DLD1 (cell line): ENCODE measurements around the gene FGF14.

Experiments used
- in situ Hi-C: cut with HindIII; loops from 2 replicates; pipeline ENCODE4 v1.10.0; 2017; ENCODE audit warnings: low sequenced_read_pairs

FGF14 gene

DNA sequence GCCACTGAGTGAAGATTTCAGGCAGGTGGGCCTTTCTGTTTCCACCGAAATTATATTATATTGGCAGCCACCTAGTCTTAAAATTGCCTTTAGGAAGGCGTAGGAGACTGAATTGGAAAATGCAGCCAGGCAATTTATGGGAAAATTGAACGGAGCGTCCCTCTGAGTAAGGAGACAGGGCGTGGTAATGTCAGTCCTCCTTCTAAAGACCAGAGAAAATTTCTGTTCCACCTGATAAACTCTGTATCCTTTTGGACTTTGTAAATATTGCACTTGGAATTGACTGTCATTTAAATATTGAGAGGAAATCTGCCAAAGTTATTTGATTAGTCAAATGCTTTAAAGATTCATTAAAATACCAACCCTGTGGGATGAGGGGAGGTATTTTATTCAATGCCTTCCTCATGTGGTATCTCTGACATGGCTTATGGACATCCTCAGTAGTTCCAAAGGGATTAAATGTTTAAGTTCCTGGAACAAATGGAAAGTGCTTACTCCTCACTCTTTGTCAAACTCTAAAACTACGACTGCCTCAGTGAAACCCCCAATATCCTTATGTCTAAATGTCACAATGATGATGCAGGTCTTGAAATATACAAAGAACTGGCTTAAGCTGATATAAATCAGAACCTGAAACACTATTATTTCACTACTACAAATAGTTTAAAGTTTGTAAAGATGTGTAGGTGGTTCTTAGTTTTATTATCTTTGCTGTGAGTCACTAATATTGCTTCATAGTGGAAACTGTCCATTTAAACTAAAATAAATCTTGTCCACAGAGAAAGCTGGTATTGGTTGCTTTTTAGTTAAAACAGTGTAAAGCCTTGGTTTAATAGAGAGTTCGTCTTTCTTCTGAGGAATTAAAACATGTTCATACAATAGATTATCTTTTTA is 203.2 kb downstream of the FGF14 start:
- in situ Hi-C loops, result no loop called here

- in situ Hi-C loops, result no loop called here
These were observed 204.7 kb downstream of the FGF14 start for GRCh38 chr13:102197193-102197592.

GRCh38 chr13:102195566-102196462 is 206.0 kb downstream of the FGF14 start:
- in situ Hi-C loops, result no loop called here

DNA sequence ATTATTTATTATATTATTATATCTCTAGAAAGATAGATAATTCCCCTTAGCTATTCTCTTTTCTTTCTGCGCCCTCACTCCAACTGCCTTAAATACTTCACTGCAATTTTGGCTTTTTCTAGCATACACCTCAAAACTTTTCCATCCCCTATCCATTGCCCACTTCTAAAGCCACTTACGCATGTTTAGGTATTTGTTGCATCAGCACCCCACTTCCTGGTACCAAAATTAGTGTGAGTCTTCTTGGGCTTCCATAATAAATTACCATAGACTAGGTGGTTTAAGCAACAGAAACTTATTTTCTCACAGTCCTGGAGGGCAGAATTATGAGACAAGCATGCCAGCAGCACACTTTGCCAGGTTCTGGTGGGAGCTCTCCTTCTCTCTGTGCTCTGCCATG is 209.0 kb downstream of the FGF14 start:
- in situ Hi-C loops, result no loop called here

DNA sequence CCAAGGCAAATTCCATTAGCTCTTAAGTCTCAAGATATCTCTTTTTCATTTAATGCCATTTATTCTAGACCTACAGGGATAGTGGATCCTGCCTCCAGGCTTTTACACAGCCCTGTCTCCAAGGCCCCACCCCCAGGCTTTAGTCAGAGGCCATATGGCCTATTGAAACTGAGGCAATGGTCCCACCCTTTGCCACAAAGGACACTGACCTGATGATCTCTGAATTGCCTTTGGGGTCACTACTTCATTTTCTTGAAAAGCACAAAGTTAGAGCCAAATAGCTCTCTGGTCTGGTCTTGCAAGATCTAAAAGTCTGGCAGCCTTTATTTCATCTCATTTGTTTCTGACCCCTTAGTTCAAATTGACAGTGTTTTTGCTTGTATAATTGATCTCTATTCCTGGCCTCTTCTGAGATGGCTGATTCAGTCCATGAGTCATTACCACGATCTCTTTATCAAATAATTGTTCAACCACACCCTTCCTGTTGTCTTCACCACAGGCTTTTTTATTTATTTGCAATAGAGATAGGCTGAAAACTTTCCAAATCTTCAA is 209.8 kb downstream of the FGF14 start:
- in situ Hi-C loops, result no loop called here

DNA sequence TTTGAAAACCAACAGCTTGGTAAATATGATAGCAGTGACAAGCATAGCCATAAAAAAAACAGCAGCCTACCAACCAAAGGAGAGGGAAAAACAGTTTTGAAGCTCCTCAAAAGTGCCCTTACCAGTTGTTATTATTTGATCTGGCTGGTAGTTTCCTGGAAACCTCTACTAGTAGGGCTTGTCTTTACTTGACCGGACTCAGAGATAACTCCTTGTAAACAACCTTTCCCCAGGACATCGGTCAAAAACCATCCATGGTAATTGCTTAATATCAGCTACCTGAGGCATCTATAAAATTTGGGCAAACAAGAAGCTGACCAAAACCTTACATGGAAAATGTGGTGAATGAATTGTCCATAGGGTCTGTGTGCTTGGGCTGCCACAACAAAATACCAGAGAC is 210.9 kb downstream of the FGF14 start:
- in situ Hi-C loops, result no loop called here

GRCh38 chr13:102187313-102187712 is 214.5 kb downstream of the FGF14 start:
- in situ Hi-C loops, result no loop called here

- in situ Hi-C loops, result no loop called here
These were observed 216.4 kb downstream of the FGF14 start for GRCh38 chr13:102185375-102185984.

DNA sequence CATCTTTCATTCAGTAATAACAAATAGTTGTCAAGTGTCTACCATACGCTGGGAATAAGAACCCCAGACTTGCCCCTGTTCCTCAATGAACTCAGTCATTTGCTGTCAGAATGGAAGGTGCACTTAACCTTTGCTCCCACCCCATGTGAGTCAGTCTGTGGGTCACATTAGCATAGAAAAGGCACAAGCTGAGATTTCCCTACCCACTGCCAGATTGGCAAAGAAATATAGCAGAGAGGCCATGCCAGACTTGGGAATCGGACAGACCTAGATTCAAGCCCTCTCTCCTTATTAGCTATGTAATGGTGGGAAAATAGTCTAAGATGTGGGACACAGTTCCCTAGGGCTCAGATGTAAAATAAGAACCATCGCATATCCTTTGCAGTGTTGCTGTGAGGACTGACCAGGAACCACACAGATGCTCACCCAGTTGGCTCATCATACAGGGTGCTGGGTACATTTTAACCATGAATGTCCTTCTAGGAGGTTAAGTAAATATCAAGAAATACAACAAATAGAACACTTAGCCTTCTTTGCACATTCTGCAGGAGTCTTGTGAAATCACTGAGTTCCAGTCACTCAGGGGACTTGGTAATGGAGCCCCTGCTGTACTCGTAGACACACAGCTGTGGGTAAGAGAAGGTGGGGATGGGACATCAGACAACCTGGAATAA is 218.2 kb downstream of the FGF14 start:
- in situ Hi-C loops, result no loop called here

DNA sequence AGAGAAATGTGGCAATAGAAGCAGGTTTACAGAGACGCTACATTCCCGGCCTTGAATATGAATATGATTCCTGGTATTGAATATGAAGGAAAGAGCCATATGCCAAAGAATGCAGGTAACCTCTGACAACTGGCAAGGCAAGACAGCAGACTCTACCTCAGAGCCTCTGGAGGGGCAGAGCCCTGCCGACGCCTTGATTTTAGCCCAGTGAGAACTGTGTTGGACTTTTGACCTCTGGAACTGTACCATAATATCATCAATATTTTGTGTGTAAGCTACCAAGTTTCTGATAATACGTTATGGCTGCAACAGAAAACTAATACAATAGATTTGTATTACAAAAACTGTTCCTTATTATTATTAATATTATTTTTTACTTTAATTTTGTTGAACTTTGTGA is 219.7 kb downstream of the FGF14 start:
- in situ Hi-C loops, result no loop called here

GRCh38 chr13:102177431-102177830 is 224.4 kb downstream of the FGF14 start:
- in situ Hi-C loops, result no loop called here

- in situ Hi-C loops, result no loop called here
These were observed 225.0 kb downstream of the FGF14 start for GRCh38 chr13:102176846-102177245.

- in situ Hi-C loops, result no loop called here
These were observed 229.4 kb downstream of the FGF14 start for GRCh38 chr13:102172406-102172805.

DNA sequence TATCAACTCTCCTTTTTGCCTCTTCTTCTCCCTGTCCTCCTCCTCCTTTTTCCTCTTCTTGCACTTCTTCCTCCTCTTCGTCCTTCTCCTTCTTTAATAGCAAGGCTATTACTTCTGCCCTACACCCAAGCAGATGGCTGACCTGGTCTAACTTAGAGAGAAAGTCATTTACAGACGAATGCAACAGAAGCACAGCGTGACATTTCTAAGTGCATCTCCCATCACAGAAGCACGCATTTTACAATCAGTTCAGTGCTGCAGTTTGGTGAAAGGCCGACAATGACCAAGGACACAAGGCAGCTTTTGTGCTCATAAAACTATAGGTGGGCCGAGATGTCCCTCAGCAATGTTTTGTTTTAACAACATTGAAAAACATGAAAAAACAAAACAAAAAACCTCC is 231.5 kb downstream of the FGF14 start:
- in situ Hi-C loops, result no loop called here

- in situ Hi-C loops, result no loop called here
These were observed 232.3 kb downstream of the FGF14 start for GRCh38 chr13:102169471-102170015.

- in situ Hi-C loops, result no loop called here
These were observed 249.1 kb downstream of the FGF14 start for GRCh38 chr13:102152790-102153189.

DNA sequence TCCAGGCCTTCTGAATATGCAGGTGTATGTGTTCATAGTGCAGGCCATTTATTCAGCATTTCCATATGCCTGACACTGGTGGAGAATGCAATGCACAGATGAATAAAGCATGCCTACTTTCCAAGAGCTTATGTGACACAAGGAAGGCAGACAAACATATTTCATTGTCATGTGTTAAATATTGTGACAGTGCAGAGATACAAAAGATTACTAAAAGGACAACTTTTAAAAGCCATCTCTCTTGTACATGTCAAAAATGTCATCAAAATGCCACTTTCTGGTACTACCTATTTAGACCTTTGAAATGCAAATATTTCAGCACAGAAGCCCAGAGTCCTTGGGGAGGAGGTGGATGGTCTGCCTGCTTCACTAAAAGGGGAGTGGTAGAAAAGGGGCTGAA is 254.5 kb downstream of the FGF14 start:
- in situ Hi-C loops, result no loop called here

DNA sequence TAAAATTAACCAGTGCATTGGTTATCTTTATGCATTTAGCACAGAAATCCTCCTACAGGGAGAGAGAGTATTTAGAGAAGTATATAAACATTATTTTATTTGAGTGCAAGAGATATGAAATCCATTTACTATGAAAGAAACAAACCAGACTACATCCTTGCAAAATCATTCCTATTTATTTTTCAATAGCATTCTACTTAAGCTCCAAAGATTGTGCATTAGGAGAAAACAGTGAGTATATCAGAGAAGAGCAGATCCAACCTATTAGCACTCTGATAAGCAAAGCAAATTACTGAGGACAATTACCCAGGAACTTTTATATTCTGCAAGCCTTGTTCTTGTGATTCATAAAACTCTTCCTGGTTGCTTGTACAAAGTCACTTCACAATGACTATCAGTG is 256.1 kb downstream of the FGF14 start:
- in situ Hi-C loops, result no loop called here

DNA sequence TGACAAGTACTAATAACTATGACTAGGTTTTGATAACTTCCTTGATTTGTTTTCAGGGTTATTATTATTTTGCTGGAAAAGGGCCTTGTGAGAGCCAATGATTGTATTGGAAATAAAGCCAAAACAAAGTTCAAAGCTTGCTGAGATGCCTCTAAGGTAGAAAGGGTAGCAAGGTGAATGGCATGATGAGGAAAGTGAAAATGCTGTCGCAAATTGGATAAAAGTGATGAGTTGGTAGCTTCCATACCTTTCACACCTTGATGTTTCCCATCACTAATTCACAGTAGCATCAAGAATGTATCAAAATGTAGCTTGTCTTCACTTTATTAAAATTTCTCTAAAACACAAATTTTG is 259.4 kb downstream of the FGF14 start:
- in situ Hi-C loops, result no loop called here
